H9 (cell line): ENCODE measurements around the gene RNF220. TPM values are rescaled to one million over a fixed set of nuclear protein-coding genes. Genes with fewer than 3 reads are reported as not detected.
A peak's percentile ranks its signal among the peaks of the same experiment; 100 is the strongest.

Experiments
- DNase-seq: peaks from one replicate; pipeline ENCODE4 v3.0.0-alpha.2; 2017
- H2AFZ ChIP-seq: one replicate; pipeline ENCODE4 v1.6.1; 2013; ENCODE audit warnings: mild to moderate bottlenecking, low read length, control low read depth, moderate library complexity
- H2AK5ac ChIP-seq: 2 replicates; pipeline ENCODE4 v1.6.1; 2013; ENCODE audit warnings: low read length, control low read depth, mixed read lengths; ENCODE audit not compliant: insufficient read length
- H2BK120ac ChIP-seq: one replicate; pipeline ENCODE4 v1.6.1; 2013; ENCODE audit warnings: low read depth, mild to moderate bottlenecking, low read length, control low read depth, inconsistent platforms; ENCODE audit not compliant: poor library complexity, severe bottlenecking
- H2BK12ac ChIP-seq: 2 replicates; pipeline ENCODE4 v1.6.1; 2013; ENCODE audit warnings: low read length, control low read depth, mixed read lengths, low read depth; ENCODE audit not compliant: insufficient read length
- H2BK15ac ChIP-seq: 2 replicates; pipeline ENCODE4 v1.6.1; 2013; ENCODE audit warnings: low read depth, low read length, control low read depth
- H2BK20ac ChIP-seq: one replicate; pipeline ENCODE4 v1.6.1; 2013; ENCODE audit warnings: low read depth, mild to moderate bottlenecking, low read length, control low read depth, inconsistent platforms; ENCODE audit not compliant: poor library complexity, severe bottlenecking
- H2BK5ac ChIP-seq: 2 replicates; pipeline ENCODE4 v1.6.1; 2013; ENCODE audit warnings: low read length, control low read depth, mixed read lengths; ENCODE audit not compliant: insufficient read length
- H3K14ac ChIP-seq: 2 replicates; pipeline ENCODE4 v1.6.1; 2013; ENCODE audit warnings: low read length, control low read depth; ENCODE audit not compliant: insufficient read depth
- H3K18ac ChIP-seq: 2 replicates; pipeline ENCODE4 v1.6.1; 2013; ENCODE audit warnings: low read depth, mild to moderate bottlenecking, mixed read lengths, low read length, control low read depth; ENCODE audit not compliant: insufficient read length
- H3K23ac ChIP-seq: 2 replicates; pipeline ENCODE4 v1.6.1; 2013; ENCODE audit warnings: low read length, control low read depth, mixed read lengths, low read depth; ENCODE audit not compliant: insufficient read length
- H3K23me2 ChIP-seq: 2 replicates; pipeline ENCODE4 v1.6.1; 2013; ENCODE audit warnings: low read depth, mild to moderate bottlenecking, mixed read lengths, low read length, control low read depth; ENCODE audit not compliant: insufficient read length, poor library complexity, severe bottlenecking
- H3K27ac ChIP-seq: 2 replicates; pipeline ENCODE4 v1.5.1; 2013; ENCODE audit warnings: low read length, control low read depth, mixed read lengths, low read depth; ENCODE audit not compliant: insufficient read length
- H3K27me3 ChIP-seq: 2 replicates; pipeline ENCODE4 v1.6.1; 2013; ENCODE audit warnings: low read length, control low read depth, inconsistent platforms; ENCODE audit not compliant: insufficient read depth
- H3K4ac ChIP-seq: 2 replicates; pipeline ENCODE4 v1.6.1; 2013; ENCODE audit warnings: low read depth, mild to moderate bottlenecking, control low read depth, inconsistent platforms, low read length, moderate library complexity
- H3K4me1 ChIP-seq: 2 replicates; pipeline ENCODE4 v1.6.1; 2013; ENCODE audit warnings: low read length, control low read depth, inconsistent platforms; ENCODE audit not compliant: insufficient read depth
- H3K4me2 ChIP-seq: 2 replicates; pipeline ENCODE4 v1.6.1; 2013; ENCODE audit warnings: low read length, control low read depth, mixed read lengths; ENCODE audit not compliant: insufficient read length, insufficient read depth
- H3K56ac ChIP-seq: 2 replicates; pipeline ENCODE4 v1.6.1; 2013; ENCODE audit warnings: low read depth, mild to moderate bottlenecking, mixed read lengths, low read length, control low read depth; ENCODE audit not compliant: insufficient read length
- H3K79me1 ChIP-seq: 2 replicates; pipeline ENCODE4 v1.6.1; 2013; ENCODE audit warnings: low read depth, mild to moderate bottlenecking, moderate library complexity, low read length, control low read depth, inconsistent platforms; ENCODE audit not compliant: insufficient read depth, poor library complexity, severe bottlenecking
- H3K79me2 ChIP-seq: 2 replicates; pipeline ENCODE4 v1.6.1; 2013; ENCODE audit warnings: low read length, control low read depth, inconsistent platforms; ENCODE audit not compliant: insufficient read depth
- H3K9ac ChIP-seq: 2 replicates; pipeline ENCODE4 v1.6.1; 2013; ENCODE audit warnings: low read length, control low read depth, mixed read lengths; ENCODE audit not compliant: insufficient read length; ENCODE audit errors: extremely low read depth
- H3K9me3 ChIP-seq: one replicate; pipeline ENCODE4 v1.6.1; 2013; ENCODE audit warnings: low read depth, low read length, inconsistent platforms; ENCODE audit not compliant: control insufficient read depth
- H3T11ph ChIP-seq: one replicate; pipeline ENCODE4 v1.6.1; 2013; ENCODE audit warnings: mild to moderate bottlenecking, low read length, control low read depth, inconsistent platforms
- H4K20me1 ChIP-seq: one replicate; pipeline ENCODE4 v1.6.1; 2013; ENCODE audit not compliant: control insufficient read depth, insufficient read length, insufficient read depth
- H4K5ac ChIP-seq: 2 replicates; pipeline ENCODE4 v1.6.1; 2013; ENCODE audit warnings: low read depth, mild to moderate bottlenecking, mixed read lengths, low read length, control low read depth; ENCODE audit not compliant: insufficient read length
- H4K8ac ChIP-seq: replicated peaks from 2 replicates; pipeline ENCODE4 v1.6.1; 2013; ENCODE audit warnings: low read length, control low read depth, mixed read lengths, low read depth; ENCODE audit not compliant: insufficient read length
- H4K91ac ChIP-seq: 2 replicates; pipeline ENCODE4 v1.6.1; 2013; ENCODE audit warnings: low read depth, mild to moderate bottlenecking, moderate library complexity, mixed read lengths, low read length, control low read depth; ENCODE audit not compliant: insufficient read length
- H3K27ac Mint-ChIP-seq, 3 experiments: 2 replicates in 2 of 3; 3 replicates in 1 of 3; pipeline ENCODE4 v1.8.0; 2020 to 2021; ENCODE audit warnings: mixed read lengths in 3 of 3, mild to moderate bottlenecking in 1 of 3, moderate library complexity in 1 of 3
- H3K27me3 Mint-ChIP-seq: 2 replicates; pipeline ENCODE4 v1.8.0; 2021; ENCODE audit warnings: low read depth, mild to moderate bottlenecking, moderate library complexity, mixed read lengths
- H3K36me3 Mint-ChIP-seq, 3 experiments: 2 replicates in 2 of 3; 3 replicates in 1 of 3; pipeline ENCODE4 v1.8.0; 2020 to 2021; ENCODE audit warnings: low read depth in 3 of 3, mixed read lengths in 3 of 3; ENCODE audit not compliant: insufficient read depth in 1 of 3
- H3K4me1 Mint-ChIP-seq, 2 experiments: 2 replicates each; pipeline ENCODE4 v1.8.0; 2020; ENCODE audit warnings: mixed read lengths in 2 of 2
- H3K4me3 Mint-ChIP-seq, 2 experiments: 2 replicates in 1 of 2; 3 replicates in 1 of 2; pipeline ENCODE4 v1.8.0; 2020 to 2021; ENCODE audit warnings: mild to moderate bottlenecking in 2 of 2, mixed read lengths in 2 of 2, moderate library complexity in 1 of 2
- H3K9me3 Mint-ChIP-seq, 2 experiments: 2 replicates in 1 of 2; 3 replicates in 1 of 2; pipeline ENCODE4 v1.8.0; 2020; ENCODE audit warnings: mild to moderate bottlenecking in 2 of 2, mixed read lengths in 2 of 2, moderate library complexity in 1 of 2
- WGBS: extraction: QIAGEN DNeasy Blood & Tissue Kit; methylation state at CpG from one replicate; pipeline ENCODE4 v1.1.7; 2013; ENCODE audit warnings: missing lambda C conversion rate, low lambda C conversion rate, mixed read lengths; ENCODE audit not compliant: insufficient read length; ENCODE audit errors: extremely low coverage; 5-methylcytosine and 5-hydroxymethylcytosine counted together
- total RNA-seq: library from RNA; stranded (reverse); gene quantifications from 2 replicates; pipeline ENCODE4 v1.2.1, GENCODE V29; 2021
- TF ChIP-seq, protein P1 (sequence below): fragments of 200-600 bp; sonication (generic); conservative IDR thresholded peaks from 3 replicates; pipeline ENCODE4 v1.8.0; 2021; ENCODE audit warnings: antibody characterized with exemption, mild to moderate bottlenecking

Gene RNF220
- total RNA-seq, 1 experiment from 2014 or later, result 109 TPM

DNA sequence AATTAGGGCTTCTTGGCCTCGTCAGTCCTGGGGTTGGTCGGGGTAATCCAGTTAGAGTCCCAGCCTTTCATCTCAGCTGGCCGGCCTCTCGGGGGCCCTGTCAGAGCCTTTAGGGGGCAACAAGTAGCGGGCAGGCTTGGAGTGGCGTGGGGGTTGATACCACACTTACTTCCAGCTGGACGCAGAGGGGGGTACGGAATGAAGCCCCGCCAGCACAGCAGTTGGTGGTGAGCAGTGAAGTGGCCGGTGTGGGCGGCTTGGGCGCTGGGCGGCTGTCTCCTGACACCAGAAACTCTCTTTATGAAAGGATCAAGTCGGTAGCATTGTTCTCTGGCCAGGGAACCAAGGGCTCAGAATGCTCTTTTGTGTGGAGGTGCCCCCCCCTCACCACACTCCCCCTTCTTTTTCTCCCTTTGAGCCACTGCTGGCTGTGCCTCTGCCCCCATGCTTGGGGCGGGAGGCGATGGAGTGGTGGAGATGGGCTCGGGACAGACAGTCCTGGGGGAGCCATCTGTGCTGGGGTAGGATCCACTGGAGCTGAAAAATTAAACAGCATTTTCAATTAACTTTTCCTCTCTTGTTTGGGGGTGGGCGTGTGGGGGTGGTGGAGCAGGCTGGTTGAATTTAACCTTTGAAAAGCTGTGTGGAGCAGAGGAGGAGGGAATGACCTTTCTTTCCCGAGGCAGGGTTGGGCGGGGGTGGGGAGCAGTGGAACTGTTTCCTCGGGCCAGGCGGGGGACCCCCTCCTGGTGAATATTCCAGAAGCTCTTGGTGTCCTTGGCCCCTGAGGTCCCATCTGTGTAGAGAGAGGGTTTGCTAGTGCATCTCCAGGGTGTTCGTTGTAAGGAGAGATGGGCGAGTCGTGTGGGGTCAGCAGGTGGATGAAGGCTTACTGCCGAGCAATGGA lies 102.7 kb downstream of the RNF220 start:
- peaks cover 12% of the 10 kb centered on the region; the same call in 1 of the 2 replicates for H3K4me1 ChIP-seq
- H2BK20ac ChIP-seq, result no peak overlapping the region
- H3K9ac ChIP-seq, result no peak overlapping the region
- H3K27ac ChIP-seq, result no peak overlapping the region
- H3T11ph ChIP-seq, result no peak overlapping the region
- H4K20me1 ChIP-seq, result no peaks in the 10 kb centered on the region
- H3K27ac Mint-ChIP-seq, result peak overlapping the region in 2 of 3 experiments; percentile 25 to 85; a peak in 4 of 7 replicates
- no peak overlapping the region for H2AK5ac ChIP-seq
- no peak overlapping the region for H3K56ac ChIP-seq
- H3K4me2 ChIP-seq, result peak overlapping the region; percentile 8
- H4K8ac ChIP-seq, result no peak overlapping the region
- H4K5ac ChIP-seq, result no peak overlapping the region
- H2BK12ac ChIP-seq, result no peak overlapping the region
- peaks cover 89% of the 10 kb centered on the region for H3K27me3 Mint-ChIP-seq
- no CpG with 5 or more reads among the region's 26 CpGs for WGBS
- H2BK5ac ChIP-seq, result no peak overlapping the region
- TF ChIP-seq, protein P1, sequence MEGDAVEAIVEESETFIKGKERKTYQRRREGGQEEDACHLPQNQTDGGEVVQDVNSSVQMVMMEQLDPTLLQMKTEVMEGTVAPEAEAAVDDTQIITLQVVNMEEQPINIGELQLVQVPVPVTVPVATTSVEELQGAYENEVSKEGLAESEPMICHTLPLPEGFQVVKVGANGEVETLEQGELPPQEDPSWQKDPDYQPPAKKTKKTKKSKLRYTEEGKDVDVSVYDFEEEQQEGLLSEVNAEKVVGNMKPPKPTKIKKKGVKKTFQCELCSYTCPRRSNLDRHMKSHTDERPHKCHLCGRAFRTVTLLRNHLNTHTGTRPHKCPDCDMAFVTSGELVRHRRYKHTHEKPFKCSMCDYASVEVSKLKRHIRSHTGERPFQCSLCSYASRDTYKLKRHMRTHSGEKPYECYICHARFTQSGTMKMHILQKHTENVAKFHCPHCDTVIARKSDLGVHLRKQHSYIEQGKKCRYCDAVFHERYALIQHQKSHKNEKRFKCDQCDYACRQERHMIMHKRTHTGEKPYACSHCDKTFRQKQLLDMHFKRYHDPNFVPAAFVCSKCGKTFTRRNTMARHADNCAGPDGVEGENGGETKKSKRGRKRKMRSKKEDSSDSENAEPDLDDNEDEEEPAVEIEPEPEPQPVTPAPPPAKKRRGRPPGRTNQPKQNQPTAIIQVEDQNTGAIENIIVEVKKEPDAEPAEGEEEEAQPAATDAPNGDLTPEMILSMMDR, result no peak
- no peak for DNase-seq
- H3K79me1 ChIP-seq, result no peaks in the 10 kb centered on the region
- H3K14ac ChIP-seq, result no peak overlapping the region
- H2BK15ac ChIP-seq, result no peak overlapping the region
- no peaks in the 10 kb centered on the region for H3K9me3 ChIP-seq
- no peak overlapping the region for H3K18ac ChIP-seq
- no peak overlapping the region for H2BK120ac ChIP-seq
- no peak overlapping the region for H3K23ac ChIP-seq
- H3K4me3 Mint-ChIP-seq, result peak overlapping the region; percentile 41 to 61
- H3K4ac ChIP-seq, result no peak overlapping the region
- no peak overlapping the region for H4K91ac ChIP-seq
- no peaks in the 10 kb centered on the region; a peak in 1 of 7 replicates for H3K36me3 Mint-ChIP-seq
- peaks cover 2% of the 10 kb centered on the region for H3K23me2 ChIP-seq
- H3K27me3 ChIP-seq, result no peaks in the 10 kb centered on the region; the same call in 1 of the 2 replicates
- H3K4me1 Mint-ChIP-seq, result peaks cover 69 to 85% of the 10 kb centered on the region in 2 experiments
- H2AFZ ChIP-seq, result no peak overlapping the region
- no peaks in the 10 kb centered on the region; a peak in 1 of 5 replicates for H3K9me3 Mint-ChIP-seq
- H3K79me2 ChIP-seq, result no peaks in the 10 kb centered on the region
